ENCODE data around the gene OTULIN.

The OTULIN gene

DNA sequence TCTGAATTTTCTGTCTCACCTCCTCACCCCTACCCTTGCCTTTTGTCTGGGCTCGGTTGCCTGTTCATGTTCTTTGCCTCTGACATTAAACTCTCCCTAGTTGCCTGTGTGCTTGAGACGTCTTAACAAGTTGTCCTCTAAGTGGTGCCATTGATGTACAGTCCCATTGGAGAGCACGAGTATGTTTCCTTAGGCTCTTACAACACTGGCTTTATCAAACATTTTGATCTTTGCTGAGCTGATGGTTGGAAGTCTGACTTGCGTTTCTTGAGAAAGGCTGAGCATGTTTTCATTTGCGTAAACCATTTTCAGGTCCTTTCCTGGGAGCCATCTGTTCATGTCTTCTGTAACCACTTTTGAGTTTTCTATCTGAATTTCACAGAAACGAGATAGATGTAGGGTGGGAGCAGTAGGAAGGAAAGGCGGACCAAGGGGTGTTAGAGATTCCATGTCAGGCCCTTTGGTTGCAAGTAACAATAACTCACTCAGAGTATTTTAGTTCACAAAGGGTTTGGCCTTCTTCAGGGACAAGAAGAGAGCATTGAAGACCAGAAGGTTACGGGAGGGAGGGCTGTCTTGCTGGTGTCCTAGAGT, 35.4 kb downstream of the OTULIN start:
- no peak for DNase-seq

DNA sequence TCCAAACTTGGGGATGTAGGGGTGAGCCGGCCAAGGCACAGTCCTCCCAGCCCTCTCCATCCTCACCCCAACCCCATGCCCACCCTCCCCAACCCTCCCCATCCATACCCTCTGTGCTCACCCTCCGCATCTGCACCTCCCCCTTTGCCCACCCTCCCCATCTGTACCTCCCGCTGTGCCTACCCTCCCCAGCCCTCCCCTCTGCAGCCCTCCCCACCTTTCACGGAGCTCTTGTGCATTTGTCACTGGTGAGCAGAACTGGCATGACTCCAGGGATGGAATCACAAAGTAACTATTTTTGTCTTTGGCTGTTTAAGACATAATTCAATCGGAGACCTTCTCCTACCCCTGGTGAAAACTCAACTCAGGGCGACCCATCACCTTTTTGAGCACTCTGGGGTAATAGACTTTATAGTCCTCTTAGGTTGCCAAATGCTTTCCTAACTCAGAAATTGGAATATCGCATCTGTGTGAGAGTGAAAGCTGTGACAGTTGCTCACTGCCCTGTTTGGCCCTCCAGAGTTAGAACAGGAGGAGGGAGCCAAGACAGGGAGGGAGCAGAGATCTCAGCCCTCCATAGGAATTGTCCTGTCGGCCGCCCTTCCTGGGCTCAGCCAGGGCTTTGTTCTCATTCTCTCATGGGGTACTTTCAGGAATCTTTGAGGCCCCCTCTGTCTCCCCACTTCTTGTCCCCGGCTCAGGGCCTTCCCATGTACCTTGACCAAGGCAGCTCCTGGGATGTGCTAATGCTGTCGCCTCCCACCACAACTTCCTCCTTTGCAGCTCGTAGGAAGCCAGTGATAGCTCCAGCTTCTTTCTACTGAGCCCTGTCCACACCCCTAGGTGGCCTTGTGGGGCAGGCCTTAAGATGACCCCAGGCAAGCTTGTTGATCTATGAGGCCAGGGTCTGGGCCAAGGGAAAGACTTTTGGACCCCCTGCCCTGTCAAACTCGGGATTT, 36.2 kb downstream of the OTULIN start:
- DNase-seq, result no peak

DNA sequence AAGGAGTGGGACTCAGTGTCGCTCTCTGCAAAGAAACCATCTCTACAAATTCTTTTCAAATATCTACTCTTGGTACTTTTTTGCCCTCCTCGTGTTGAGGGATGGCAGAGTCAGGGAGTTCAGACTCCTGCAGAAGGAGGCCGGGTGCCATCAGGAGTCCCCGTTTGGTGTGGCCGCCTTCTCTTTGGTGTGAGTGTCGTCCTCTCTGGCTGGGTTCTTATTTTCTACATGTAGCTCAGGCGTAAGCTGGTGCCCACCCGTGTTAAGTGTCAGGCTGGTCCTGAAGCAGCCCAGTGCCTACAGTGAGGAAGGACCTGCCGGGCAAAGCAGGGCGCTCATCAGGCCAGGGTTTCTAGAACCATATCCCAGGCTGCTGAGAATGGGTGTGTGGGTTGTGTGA, 37.0 kb downstream of the OTULIN start:
- no peak for DNase-seq

DNA sequence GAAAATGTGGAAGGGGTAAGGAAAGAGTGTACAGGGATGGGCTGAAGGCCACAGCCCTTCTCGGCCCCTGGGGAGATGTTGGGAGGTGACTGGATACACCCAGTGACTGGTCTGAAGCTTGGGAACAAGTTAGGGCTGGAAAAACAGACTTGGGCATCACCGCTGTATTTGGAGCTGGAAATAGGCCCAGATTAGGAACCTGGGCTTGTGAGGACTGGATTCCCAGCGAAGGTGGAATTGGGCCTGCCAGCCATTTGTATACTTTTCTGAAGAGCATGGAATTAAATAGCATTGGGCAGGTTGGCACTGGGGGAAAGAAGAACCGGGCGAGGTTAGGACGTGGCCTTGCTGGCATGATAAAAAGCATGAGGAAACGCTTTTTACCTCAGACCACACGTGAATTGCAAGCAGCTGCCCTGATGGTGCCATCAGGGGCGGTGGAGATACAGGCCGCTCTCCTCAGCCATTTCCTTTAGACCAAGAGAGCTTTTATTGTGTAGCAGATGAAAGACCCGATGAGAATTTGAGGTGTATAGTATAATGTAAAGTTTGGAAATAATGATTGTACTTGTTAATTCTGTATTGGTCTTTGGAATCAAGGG, 37.8 kb downstream of the OTULIN start:
- DNase-seq, result no peak

DNA sequence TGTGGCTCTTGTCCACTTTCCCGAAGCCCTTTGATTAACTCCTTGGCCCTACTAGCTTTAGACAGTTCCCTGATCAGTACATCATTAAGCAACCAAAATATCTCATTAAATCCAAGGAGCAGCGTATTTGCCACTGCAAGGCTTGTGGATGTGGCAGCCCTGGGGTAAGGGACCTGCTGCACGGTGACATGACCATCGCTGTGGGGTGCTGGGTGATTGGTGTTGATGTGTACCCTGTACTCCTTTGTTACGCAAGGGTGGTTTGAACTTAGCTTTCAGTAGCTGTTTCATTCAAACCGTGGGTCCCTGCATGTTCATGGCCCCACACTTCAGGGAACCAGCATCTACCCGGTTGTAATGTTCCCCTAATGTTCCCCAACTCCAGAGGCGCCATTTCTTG, 41.0 kb downstream of the OTULIN start:
- DNase-seq, result no peak

DNA sequence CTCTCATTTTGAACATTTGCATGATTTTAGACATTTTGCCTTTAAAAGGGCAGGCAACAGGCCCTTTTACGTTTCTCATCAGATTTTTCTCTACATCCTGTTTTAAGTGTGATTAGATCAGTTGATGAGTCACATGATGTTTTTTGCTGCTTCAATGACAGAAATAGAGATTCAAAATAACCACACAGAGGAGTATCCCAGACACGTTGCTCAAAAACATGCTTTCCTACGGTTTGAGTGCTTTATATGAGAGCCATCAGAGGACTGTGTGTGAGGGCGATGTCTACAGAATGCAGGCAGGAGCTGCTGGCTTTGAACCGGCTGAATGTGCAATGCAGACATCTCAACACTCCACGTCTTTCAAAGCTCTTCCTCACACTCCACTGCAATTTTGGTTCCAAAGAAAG, 42.1 kb downstream of the OTULIN start:
- DNase-seq, result no peak

DNA sequence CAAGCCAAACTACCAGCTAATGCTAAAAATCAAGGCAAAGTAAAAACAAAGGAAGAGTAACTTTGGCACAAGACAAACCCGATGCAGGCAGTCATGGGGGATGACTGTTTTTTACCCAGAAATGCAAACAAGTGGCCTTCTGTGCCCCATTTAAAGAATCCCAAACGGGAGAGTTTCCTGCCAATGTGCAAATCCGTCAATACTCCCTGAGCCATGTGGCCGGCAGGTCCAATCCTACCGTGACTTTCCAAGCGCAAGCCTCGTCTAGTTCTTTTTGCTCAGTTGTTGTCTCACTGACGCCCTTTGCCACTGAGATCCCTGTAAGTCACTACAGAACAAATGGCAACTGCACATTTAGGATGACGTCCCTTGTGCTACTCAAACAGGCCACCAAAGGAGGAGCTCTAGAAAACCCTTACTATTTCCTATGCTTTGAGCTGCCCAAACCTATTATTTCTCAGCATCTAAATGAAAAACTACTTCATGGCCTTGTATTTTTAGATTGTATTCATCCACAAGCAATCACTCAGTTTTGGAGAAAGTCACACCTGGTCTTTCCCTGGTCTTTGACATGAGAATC, 43.4 kb downstream of the OTULIN start:
- no peak for DNase-seq

DNA sequence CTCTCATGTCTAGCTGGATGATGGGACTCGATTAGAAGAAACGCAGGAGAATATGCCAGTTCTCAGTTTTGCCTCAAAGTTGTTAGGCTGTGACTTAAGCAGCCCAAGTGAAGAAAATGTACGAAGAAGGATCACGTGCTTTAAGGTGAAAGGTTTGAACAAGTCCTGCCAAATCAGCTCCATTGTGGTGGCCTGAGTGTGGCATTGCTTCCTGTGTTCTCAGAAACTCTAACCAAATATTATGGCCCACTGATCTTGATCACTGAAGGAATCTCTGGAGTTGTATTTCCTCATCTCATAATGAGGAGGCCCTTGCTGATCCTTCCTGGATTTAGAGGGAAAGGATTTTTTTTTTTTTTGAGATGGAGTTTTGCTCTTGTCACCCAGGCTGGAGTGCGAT, 44.0 kb downstream of the OTULIN start:
- no peak for DNase-seq

DNA sequence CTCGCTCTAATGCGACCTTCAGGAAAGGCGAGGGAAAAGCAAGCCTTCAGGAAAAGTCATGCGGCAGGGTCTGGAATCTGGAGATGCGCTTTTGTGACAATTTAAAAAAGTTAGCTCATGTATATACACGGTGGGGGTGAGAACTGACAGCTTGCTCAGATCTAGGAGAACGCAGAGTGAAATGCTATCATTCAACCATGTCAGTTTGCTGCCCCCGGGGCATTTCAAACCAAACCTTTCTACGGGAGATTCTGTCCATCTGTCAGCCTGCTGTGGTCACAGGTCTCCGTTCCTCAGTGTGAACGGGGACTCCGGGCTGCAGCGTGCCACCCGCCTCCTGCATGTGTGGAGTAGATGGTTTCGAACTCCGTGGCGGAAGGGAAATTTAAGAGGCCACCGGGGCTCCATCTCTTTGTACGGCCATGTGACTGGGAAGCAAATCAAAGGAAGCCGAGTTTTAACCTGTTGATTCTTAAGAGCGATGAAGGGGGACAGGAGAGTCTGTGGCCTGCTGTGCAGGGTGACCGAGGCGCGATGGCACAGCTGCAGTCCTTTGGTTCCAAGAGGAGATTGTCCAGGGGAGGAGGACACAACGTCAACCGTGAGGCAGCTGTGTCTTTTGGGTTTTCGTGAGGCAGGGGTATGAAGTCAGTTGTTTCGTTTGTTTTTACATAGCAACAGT, 45.9 kb downstream of the OTULIN start:
- no peak for DNase-seq

DNA sequence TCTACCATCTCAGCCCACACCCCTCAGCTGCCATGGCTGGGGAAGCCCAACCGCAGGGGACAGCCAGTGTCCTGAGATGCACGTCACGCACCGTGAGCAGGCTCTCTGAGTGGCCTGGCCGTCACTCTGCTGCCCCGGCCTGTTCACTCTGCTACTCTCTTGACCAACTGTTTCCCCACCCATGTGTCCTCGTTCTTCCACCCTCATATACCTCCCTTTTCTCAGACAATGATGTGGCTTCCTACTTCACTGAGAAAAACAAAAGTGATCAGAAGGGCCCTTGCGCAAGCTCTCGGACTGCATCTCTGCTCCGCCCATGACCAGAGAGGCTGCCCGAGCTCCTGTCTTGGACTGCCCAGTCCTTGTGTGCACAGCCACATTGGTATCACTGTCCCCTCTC, 47.6 kb downstream of the OTULIN start:
- DNase-seq, result no peak

DNA sequence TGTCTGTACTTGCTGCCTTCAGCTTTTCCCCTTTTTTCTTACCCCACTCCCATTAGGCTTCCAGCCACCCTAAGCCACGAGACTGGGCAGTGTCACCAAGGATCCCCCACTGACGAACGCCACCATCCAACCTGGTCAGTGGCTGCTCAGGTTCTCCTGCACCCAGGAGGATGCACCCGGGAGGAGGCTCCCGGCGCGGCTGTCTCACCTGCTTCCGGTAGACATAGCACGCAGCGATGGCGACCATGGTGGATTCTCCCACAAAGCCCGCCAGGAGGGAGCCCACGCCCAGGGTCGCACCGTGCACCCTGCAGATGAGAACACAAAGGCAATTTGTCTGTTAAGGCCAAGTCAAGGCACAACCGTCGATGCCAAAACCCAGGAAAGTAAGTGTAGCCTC, 48.1 kb downstream of the OTULIN start:
- no peak for DNase-seq

DNA sequence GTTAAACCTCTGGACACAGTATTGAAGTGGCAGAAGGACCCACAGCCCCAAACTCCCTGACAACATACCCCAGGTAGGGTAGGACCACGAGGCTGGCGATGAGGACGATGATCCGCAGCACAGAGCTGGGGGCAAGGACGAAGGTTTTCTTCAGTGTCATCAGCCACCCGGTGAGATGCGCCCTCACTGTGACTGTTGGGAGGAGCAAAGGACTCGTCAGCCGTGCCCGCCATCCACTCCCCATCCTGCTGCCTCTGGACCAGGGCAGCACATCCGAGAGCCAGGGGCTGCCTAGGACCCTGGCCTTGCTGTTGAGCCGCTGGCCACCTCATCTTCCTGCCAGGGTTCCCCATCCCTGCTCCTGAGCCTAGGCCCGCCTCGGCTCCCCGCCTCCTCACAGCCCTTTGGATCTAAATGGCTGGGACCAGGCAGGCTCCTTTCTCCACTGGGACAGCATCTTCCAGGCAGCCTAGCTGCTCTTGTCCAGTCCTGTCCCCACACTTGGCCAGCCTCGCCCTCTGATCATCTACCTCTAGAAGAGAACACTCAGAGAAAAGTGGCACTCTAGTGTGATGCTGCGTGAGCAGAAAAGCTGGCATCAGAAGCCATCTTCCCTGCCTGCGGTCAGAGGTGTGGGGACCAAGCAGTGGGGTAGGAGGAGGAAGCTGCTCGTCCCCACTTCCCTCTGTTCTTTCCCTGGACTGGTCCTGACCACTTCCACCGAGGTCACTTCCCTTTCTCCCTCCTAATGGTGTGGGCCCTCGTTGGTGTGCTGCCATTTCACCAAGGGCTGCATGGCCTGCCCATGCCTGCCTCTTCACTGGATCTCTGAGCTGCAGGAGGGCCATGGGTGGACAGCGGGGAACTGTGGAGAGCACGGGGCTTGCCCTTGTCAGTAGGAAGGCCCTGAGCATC, 49.2 kb downstream of the OTULIN start:
- no peak for DNase-seq

DNA sequence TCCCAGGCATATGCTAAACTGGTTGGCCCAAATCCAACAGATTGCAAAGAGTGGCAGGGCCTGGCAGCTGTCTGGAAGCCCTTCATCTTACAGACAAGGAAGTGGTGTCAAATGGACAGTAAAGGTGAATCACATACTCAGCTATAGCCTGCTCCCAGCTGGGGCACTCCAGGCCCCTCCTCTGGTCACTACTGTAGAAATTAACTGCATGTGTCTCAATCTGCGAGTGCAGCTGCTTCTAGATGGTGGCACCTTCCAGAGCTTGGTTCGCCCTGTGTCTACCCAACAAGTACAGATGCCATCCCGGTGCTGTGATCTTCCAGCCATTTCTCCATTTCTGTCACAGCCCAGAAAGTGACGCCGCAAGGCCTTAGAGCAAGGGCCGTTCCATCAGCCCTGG, 50.2 kb downstream of the OTULIN start:
- no peak for DNase-seq

DNA sequence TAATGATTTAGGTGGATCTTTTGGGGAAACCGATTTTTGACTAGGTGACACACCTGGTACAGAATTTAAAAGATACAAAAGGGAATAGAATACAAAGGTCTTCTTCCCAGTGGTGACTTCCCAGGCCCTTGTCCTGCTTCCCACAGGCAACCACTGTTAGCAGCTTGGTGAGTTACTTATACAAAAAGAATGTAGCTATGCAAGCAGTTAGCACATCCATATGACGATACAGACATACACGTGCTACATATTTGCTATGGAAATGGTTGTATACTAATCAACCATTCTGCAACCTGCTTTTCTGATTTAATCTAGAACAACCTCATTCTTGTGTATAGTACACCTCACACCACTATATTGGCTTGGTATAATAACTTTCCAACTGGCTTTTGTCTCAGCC, 51.0 kb downstream of the OTULIN start:
- DNase-seq, result no peak

DNA sequence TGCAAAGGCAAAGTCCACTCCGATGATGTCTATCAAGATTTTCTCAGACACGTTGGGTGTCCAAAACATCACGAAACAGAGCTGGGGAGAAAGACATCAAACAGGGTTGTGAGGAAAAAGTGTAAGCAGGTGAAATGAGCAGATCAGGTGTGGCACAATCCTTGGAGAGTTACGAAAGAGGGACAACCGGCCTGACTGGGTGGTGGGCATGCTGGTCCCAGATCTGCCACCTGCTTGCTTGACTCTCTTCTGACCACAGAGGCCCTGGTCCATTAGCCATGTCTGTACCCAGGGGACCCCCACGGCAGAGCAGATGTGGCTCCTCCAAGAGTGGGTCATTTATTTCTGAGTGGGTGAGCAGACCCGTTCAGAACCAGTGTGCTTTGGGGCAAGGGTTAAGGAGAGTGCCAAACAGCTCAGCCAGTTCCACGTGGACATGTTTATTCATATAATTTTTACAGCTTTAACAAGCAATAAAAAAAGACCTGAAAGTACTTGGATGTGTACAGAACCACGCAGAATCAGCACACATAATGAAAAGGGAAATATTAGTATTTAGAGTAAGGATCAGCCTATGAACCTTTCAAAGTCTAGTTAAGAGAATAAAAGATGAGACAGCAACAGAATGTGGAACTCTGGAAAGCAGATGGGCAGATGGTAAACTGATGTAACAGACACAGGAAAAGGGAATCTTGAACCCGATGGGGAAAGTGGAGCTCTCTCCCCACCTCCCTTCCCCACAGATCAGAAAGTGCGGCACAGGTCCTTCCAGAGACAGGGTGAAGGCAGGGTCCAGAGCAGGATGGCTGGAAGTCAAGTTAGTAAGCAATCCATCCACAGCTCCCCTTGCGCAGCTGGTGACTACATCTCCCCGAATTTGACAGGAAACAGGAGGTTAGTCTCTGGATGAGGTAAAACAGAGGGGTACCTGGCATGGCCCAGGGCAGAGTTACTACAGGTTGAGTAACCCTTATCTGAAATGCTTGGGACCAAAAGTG, 52.5 kb downstream of the OTULIN start:
- DNase-seq, result no peak

DNA sequence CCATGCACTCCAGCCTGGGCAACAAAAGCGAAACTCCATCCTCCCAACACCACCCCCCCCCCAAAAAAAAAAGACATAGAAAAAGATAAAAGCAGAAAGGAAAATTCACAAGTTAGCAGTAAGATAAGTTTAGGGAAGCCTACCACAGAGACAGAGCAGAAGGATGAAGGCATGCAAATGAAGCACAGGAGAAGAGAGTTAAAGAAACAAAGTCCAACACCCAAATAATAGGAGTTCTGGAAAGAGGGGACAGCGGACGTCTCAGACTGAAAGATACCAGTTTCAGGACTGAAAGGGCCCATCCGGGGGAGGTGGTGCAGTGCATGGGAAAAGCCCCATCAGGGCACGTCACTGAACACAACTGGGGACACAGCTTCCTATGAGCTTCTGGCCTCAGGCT, 54.3 kb downstream of the OTULIN start:
- DNase-seq, result no peak

DNA sequence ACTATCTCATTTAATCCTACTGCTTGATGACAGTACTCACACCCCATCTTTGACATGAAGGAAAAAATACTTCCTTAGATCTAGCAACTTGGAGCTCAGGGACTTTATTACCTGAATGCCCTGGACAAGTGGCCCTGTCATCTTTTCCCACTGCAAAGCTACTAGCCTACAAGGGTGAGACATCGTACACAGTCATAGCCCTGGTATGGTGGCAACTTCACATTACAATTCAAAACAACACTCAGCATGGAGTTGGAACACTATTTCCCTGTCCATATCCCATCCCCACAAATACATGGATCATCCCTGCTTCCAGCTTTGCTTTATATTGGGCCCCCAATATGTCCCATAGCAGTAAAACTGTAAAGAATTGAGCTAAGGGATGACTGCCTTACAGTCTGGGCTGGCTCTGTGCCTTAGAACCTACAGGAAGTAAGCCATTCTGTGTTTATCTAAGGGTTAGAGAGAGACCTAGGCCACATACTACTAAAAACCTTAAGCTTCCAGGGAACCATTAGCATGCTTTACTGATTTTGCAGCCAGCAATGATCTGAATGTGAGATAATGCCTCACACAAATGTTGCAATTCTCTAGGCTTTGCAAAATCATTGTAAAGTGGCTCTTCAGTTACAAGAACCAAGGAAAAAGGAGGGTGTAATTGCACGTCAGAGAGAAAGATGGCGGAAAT, 55.9 kb downstream of the OTULIN start:
- no peak for DNase-seq

DNA sequence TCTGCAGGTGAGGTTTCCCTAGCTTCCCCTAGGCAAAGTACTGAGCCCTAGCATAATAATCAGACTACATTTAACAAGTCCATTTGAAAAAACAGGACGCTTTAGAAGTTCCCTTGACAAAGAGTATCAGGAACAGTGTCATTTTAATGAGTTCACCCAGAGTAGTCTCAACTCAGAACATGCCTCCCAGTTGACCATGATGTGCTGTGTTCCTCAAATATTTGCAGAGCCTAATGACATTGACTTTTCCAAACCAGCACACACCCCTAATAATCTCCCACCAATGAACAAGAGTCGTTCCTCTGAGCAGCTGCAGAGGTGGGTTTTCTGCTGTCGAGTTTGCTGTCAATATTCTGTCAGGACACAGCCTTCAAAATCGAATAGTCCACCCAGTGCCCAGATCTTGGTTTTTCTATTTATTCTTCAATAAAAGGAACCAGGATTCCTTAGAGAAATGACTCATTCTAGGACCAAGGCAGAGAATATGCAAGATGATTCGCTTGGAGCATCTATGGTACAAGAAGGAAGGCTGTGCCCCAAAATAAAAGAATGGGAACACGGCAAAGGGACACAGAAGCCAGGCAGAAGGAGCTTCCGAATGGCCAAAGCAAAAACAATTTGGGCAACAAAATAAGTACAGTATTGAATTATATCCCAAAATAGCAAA, 57.6 kb downstream of the OTULIN start:
- no peak for DNase-seq

DNA sequence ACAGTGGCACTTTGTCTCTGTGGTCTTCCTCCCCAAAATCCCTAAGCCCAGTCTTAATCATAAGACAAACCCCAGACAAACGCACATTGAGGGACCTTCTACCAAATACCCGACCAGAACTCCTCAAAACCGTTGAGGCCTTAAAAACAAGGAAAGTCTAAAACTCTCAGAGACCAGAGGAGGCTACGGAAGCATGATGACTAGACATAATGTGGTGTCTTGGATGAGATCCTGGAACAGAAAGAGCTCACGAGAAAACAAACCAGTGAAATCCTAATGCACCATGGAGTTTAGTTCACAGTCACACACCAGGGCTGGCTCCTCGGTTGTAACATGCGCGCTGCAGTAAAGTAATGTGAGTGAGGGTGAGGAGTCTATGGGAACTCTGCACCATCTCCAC, 58.4 kb downstream of the OTULIN start:
- no peak for DNase-seq

DNA sequence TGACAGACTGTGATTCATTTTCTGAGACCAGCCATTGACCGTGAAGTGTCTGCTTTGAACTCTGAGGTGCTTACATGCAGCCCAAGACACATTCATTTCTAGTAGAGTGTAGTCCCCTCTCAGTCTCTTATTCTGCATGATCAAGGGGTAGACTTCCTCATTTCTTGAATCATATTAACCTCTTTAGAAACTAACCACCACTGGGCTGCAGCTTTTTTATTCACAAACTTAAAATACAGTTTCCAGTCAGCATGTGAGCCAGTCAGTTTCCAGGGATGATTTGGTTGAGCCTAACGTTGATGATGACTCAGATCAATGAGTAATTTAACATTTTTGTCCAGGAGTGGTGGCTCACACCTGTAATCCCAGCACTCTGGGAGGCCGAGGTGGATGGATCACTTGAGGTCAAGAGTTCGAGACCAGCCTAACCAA, 59.2 kb downstream of the OTULIN start:
- DNase-seq, result no peak

All from DMS79 (cell line).